HepG2 (cell line): ENCODE measurements around the gene SEZ6L.

ENCODE experiments used
- SP2 ChIP-seq: sonication (generic); formaldehyde crosslinking; IDR thresholded peaks from 2 replicates; pipeline ENCODE4 v1.5.1; 2020; ENCODE audit warnings: mild to moderate bottlenecking, missing genetic modification reagents
- TF ChIP-seq, protein P1 (sequence below): sonication (generic); formaldehyde crosslinking; IDR thresholded peaks from 2 replicates; pipeline ENCODE4 v1.5.0; 2020; ENCODE audit warnings: mild to moderate bottlenecking, missing genetic modification reagents, moderate library complexity
- TF ChIP-seq, protein P2 (sequence below): sonication (generic); formaldehyde crosslinking; IDR thresholded peaks from 2 replicates; pipeline ENCODE4 v1.9.0; 2021; ENCODE audit warnings: missing genetic modification reagents, mild to moderate bottlenecking, borderline replicate concordance

- TF ChIP-seq, protein P1, sequence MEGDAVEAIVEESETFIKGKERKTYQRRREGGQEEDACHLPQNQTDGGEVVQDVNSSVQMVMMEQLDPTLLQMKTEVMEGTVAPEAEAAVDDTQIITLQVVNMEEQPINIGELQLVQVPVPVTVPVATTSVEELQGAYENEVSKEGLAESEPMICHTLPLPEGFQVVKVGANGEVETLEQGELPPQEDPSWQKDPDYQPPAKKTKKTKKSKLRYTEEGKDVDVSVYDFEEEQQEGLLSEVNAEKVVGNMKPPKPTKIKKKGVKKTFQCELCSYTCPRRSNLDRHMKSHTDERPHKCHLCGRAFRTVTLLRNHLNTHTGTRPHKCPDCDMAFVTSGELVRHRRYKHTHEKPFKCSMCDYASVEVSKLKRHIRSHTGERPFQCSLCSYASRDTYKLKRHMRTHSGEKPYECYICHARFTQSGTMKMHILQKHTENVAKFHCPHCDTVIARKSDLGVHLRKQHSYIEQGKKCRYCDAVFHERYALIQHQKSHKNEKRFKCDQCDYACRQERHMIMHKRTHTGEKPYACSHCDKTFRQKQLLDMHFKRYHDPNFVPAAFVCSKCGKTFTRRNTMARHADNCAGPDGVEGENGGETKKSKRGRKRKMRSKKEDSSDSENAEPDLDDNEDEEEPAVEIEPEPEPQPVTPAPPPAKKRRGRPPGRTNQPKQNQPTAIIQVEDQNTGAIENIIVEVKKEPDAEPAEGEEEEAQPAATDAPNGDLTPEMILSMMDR (CRISPR knock-in tag) = no peak
- TF ChIP-seq, protein P2, sequence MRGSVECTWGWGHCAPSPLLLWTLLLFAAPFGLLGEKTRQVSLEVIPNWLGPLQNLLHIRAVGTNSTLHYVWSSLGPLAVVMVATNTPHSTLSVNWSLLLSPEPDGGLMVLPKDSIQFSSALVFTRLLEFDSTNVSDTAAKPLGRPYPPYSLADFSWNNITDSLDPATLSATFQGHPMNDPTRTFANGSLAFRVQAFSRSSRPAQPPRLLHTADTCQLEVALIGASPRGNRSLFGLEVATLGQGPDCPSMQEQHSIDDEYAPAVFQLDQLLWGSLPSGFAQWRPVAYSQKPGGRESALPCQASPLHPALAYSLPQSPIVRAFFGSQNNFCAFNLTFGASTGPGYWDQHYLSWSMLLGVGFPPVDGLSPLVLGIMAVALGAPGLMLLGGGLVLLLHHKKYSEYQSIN = no peak
- no peak for TF ChIP-seq SP2 (CRISPR knock-in tag)
These were observed 156.4 kb downstream of the SEZ6L start for GRCh38 chr22:26325641-26326040.
